Measurements from ENCODE around the gene LSAMP.

GRCh38 chr3:115833074-115833473 lies 612.2 kb downstream of the LSAMP start:
- TF ChIP-seq EP300 (IDR thresholded peaks at IDR 0.05) (no peak), CTCF (IDR thresholded peaks at IDR 0.05) (no peak), POLR2A (IDR thresholded peaks at IDR 0.05) (no peak)
